ENCODE measurements around the gene SAMD9L. TPM values are rescaled to one million over a fixed set of nuclear protein-coding genes. Genes with fewer than 3 reads are reported as not detected.
A peak's percentile ranks its signal among the peaks of the same experiment; 100 is the strongest.

Gene SAMD9L
- total and polyA plus RNA-seq, 3 donors from 2014 or later: 2.7 to 6.5 (median 5.1) TPM

DNA sequence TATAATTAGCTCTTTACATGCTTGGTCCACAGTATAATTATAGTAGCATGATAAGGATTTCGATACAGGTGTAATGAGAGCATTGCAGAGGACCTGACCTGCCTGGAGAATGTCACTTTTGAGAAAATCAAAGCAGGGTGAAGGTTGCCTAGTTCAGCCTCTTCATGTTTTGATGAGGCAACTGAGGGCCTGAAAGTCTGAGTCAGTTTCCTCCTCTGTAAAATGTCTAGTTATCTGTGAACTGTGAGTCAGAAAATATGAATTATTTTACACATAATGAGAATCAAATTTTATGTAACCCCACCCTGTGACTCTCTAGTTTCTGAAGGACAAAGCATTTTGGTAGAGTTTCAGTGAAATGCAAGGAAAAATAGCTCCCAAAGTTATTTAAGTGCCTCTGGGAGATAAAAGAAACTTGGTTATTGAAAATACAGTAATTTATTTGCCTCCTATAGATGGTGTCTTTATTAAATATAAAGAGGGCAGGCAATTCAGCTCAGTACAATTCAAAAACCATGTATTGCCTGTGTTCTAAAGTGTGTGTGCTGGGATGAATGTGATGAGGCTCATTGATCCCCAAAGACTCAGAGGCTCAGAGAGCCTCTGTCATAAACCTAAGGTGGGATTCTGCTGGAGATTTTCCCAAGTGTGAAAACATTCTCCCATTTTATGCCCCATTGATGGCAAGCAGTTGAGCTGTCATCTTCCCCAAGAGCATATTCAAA is 37.3 kb upstream of the SAMD9L start:
- no peak overlapping the region for H3K4me3 ChIP-seq
- no peak overlapping the region for H3K27ac ChIP-seq
- H3K36me3 ChIP-seq (ENCODE audit: low read depth, missing control alignments): no peaks in the 10 kb centered on the region
- no peaks in the 10 kb centered on the region for H3K9me3 ChIP-seq
- 59 to 65% methylated on average over 1 of the region's 1 CpG for WGBS, 2 donors
- no peaks in the 10 kb centered on the region for H3K27me3 ChIP-seq
- no peak for DNase-seq
- intact Hi-C loops (cut with DNase I; ENCODE audit: low total_unique reads): no loop called here
- no peak for TF ChIP-seq POLR2A (IDR thresholded peaks at IDR 0.05)
- TF ChIP-seq, protein P1, sequence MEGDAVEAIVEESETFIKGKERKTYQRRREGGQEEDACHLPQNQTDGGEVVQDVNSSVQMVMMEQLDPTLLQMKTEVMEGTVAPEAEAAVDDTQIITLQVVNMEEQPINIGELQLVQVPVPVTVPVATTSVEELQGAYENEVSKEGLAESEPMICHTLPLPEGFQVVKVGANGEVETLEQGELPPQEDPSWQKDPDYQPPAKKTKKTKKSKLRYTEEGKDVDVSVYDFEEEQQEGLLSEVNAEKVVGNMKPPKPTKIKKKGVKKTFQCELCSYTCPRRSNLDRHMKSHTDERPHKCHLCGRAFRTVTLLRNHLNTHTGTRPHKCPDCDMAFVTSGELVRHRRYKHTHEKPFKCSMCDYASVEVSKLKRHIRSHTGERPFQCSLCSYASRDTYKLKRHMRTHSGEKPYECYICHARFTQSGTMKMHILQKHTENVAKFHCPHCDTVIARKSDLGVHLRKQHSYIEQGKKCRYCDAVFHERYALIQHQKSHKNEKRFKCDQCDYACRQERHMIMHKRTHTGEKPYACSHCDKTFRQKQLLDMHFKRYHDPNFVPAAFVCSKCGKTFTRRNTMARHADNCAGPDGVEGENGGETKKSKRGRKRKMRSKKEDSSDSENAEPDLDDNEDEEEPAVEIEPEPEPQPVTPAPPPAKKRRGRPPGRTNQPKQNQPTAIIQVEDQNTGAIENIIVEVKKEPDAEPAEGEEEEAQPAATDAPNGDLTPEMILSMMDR (IDR thresholded peaks at IDR 0.05): no peak
- H3K4me1 ChIP-seq: no peaks in the 10 kb centered on the region

DNA sequence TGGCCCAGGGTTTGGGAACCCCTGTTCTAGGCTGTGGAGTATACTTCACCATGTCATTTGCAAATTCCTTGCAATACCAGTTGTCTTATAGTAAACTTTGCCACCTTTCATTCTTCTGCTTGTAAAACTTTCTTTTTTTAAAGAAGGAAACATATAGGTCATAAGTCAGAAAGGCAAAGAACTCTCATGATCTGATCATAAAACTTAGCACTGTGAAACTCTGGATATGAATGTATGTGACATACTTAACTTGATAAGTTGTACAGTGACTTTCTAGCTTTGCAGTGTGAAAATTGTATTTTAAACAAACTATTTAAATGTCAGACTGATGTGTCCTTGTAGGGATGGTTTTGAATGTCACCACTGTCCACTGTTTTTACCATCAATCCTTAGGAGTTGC is 31.0 kb upstream of the SAMD9L start:
- Histone ChIP-seq H3K36me3 (ENCODE audit: low read depth, missing control alignments) (no peaks in the 10 kb centered on the region), H3K9me3 (no peaks in the 10 kb centered on the region), H3K27ac (no peak overlapping the region), H3K4me3 (no peak overlapping the region), H3K27me3 (no peaks in the 10 kb centered on the region), H3K4me1 (no peaks in the 10 kb centered on the region)
- TF ChIP-seq, protein P1 (IDR thresholded peaks at IDR 0.05): no peak
- TF ChIP-seq POLR2A (IDR thresholded peaks at IDR 0.05): no peak
- no peak for DNase-seq
- intact Hi-C loops (cut with DNase I; ENCODE audit: low total_unique reads): no loop called here

DNA sequence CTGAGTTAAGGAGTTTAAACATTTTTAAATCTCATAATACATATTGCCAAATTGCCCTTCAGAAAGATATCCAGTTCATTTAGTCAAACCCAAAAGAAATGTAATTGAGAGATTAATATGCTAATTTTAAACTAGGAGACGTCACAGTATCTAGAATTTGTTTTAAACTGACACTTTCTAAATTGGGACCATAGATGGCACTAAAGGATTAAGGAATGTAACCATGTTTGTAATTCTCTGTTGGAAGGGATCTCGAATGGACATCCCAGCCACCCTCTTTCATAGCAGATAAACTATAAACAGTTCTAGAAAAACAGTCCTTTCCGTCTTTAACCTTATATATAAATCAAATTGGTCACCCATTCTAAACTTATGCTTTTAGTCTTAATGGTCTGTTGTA is 30.0 kb upstream of the SAMD9L start:
- 36% methylated on average over 3 of the region's 3 CpGs for WGBS, 2 donors
- intact Hi-C loops (cut with DNase I; ENCODE audit: low total_unique reads): no loop called here
- no peak for DNase-seq
- Histone ChIP-seq H3K4me3 (no peak overlapping the region), H3K27me3 (no peaks in the 10 kb centered on the region), H3K9me3 (no peaks in the 10 kb centered on the region), H3K36me3 (ENCODE audit: low read depth, missing control alignments) (no peaks in the 10 kb centered on the region), H3K4me1 (no peaks in the 10 kb centered on the region), H3K27ac (no peak overlapping the region)
- TF ChIP-seq, protein P1 (IDR thresholded peaks at IDR 0.05): no peak
- TF ChIP-seq POLR2A (IDR thresholded peaks at IDR 0.05): no peak

DNA sequence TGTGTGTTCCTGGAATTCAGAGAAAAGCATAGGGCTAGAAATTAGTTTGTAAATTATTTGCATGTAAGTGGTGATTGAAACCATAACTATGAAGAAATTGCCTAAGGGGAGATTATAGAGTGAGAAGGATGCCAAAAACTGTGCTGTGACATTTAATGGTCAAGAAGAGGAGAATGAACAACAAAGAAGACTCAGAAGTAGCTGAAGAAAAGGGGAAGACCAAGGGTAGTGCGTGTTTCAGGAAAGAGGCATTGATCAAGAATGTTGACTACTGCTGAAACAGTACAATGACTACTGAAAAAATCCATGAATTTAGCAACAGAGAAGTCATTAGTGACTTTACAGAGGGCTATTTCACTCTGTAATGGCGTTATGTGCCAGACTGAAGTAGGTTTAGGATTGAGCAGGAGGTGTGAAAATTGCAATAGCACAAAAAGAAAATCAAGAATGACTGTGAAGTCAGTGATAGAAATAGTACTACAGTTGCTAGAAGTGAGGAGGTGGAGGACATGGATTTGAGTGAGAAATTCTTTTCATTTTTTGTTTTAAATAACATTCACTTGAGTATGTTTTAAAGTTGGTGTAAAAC is 28.9 kb upstream of the SAMD9L start:
- no peaks in the 10 kb centered on the region for H3K36me3 ChIP-seq (ENCODE audit: low read depth, missing control alignments)
- H3K27ac ChIP-seq: no peak overlapping the region
- H3K27me3 ChIP-seq: no peaks in the 10 kb centered on the region
- H3K4me3 ChIP-seq: no peak overlapping the region
- H3K4me1 ChIP-seq: no peaks in the 10 kb centered on the region
- intact Hi-C loops (cut with DNase I; ENCODE audit: low total_unique reads): no loop called here
- DNase-seq: no peak
- TF ChIP-seq, protein P1 (IDR thresholded peaks at IDR 0.05): no peak
- no peak for TF ChIP-seq POLR2A (IDR thresholded peaks at IDR 0.05)
- 74% methylated on average over 2 of the region's 2 CpGs for WGBS, 2 donors
- H3K9me3 ChIP-seq: no peaks in the 10 kb centered on the region

DNA sequence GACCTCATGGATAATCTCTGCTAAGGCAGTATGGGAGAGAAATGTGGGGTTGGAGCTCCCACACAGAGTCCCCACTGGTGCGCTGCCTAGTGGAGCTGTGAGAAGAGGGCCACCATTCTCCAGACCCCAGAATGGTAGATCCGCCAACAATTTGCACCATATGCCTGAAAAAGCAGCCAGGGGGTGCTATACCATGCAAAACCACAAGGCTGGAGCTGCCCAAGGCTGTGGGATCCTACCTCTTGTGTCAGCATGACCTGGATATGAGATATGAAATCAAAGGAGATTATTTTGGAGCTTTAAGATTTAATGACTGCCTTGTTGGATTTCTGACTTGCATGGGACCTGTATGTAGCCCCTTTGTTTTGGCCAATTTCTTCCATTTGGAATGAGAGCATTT is 27.0 kb upstream of the SAMD9L start:
- Histone ChIP-seq H3K27ac (no peak overlapping the region), H3K27me3 (no peaks in the 10 kb centered on the region), H3K36me3 (ENCODE audit: low read depth, missing control alignments) (no peaks in the 10 kb centered on the region), H3K4me3 (no peak overlapping the region), H3K9me3 (no peaks in the 10 kb centered on the region), H3K4me1 (no peaks in the 10 kb centered on the region)
- DNase-seq: no peak
- intact Hi-C loops (cut with DNase I; ENCODE audit: low total_unique reads): no loop called here
- TF ChIP-seq, protein P1 (IDR thresholded peaks at IDR 0.05): peak in 1 of 3 experiments; percentile 11
- TF ChIP-seq POLR2A (IDR thresholded peaks at IDR 0.05): no peak
- WGBS, 2 donors: 90 to 91% methylated on average over 2 of the region's 2 CpGs
